HEK293T (cell line): ENCODE data around the gene ZMIZ1.

Experiments
- CTCF ChIA-PET: fragments of 350-600 bp; formaldehyde crosslinking; extraction: SDS; loops from one replicate; lab custom pipeline; 2021; ENCODE audit warnings: antibody characterized with exemption, inconsistent platforms; lab: Yijun Ruan, JAX
- POLR2A ChIA-PET: fragments of 350-600 bp; formaldehyde crosslinking; extraction: SDS; loops from one replicate; lab custom pipeline; 2020; ENCODE audit warnings: antibody characterized with exemption, inconsistent platforms; lab: Yijun Ruan, JAX
- DNase-seq: peaks from one replicate; pipeline ENCODE4 v3.0.0; 2012; ENCODE audit warnings: mixed read lengths; ENCODE audit errors: extremely low spot score
- ARNT ChIP-seq: fragments of 450-650 bp; IDR thresholded peaks from 2 replicates; pipeline ENCODE4 v1.6.1; 2017; ENCODE audit warnings: mild to moderate bottlenecking
- BHLHE40 ChIP-seq: fragments of 450-650 bp; IDR thresholded peaks from 2 replicates; pipeline ENCODE4 v1.6.1; 2016; ENCODE audit warnings: mild to moderate bottlenecking, moderate library complexity, borderline replicate concordance
- CTBP1 ChIP-seq: fragments of 450-650 bp; IDR thresholded peaks from 2 replicates; pipeline ENCODE4 v1.6.1; 2016; ENCODE audit warnings: borderline replicate concordance
- ELF4 ChIP-seq: fragments of 450-650 bp; IDR thresholded peaks from 2 replicates; pipeline ENCODE4 v1.6.1; 2017; ENCODE audit warnings: antibody characterized with exemption
- FOXA1 ChIP-seq: fragments of 450-650 bp; IDR thresholded peaks from 2 replicates; pipeline ENCODE4 v1.6.1; 2016; ENCODE audit warnings: mild to moderate bottlenecking
- FOXK2 ChIP-seq: fragments of 450-650 bp; IDR thresholded peaks from 2 replicates; pipeline ENCODE4 v1.6.1; 2016; ENCODE audit warnings: mild to moderate bottlenecking
- FOXM1 ChIP-seq: fragments of 450-650 bp; IDR thresholded peaks from 2 replicates; pipeline ENCODE4 v1.6.1; 2017; ENCODE audit warnings: mild to moderate bottlenecking, borderline replicate concordance
- HDGF ChIP-seq: fragments of 450-650 bp; IDR thresholded peaks from 2 replicates; pipeline ENCODE4 v1.6.1; 2017; ENCODE audit warnings: antibody characterized with exemption, borderline replicate concordance
- L3MBTL2 ChIP-seq: fragments of 450-650 bp; conservative IDR thresholded peaks from 2 replicates; pipeline ENCODE4 v1.6.1; 2016; ENCODE audit warnings: mild to moderate bottlenecking
- LEF1 ChIP-seq: fragments of 450-650 bp; IDR thresholded peaks from 2 replicates; pipeline ENCODE4 v1.6.1; 2017; ENCODE audit warnings: mild to moderate bottlenecking, borderline replicate concordance
- NFRKB ChIP-seq: fragments of 450-650 bp; IDR thresholded peaks from 2 replicates; pipeline ENCODE4 v1.6.1; 2016; ENCODE audit warnings: mild to moderate bottlenecking, moderate library complexity
- SP1 ChIP-seq: fragments of 450-650 bp; IDR thresholded peaks from 2 replicates; pipeline ENCODE4 v1.6.1; 2017
- SUZ12 ChIP-seq: fragments of 450-650 bp; IDR thresholded peaks from 2 replicates; pipeline ENCODE4 v1.6.1; 2016; ENCODE audit warnings: mild to moderate bottlenecking
- TARDBP ChIP-seq: fragments of 450-650 bp; IDR thresholded peaks from 2 replicates; pipeline ENCODE4 v1.6.1; 2016
- ZNF384 ChIP-seq: fragments of 450-650 bp; IDR thresholded peaks from 2 replicates; pipeline ENCODE4 v1.6.1; 2016
- TF ChIP-seq, protein P1 (sequence below): fragments of 450-650 bp; IDR thresholded peaks from 2 replicates; pipeline ENCODE4 v1.6.1; 2016

The ZMIZ1 gene

DNA sequence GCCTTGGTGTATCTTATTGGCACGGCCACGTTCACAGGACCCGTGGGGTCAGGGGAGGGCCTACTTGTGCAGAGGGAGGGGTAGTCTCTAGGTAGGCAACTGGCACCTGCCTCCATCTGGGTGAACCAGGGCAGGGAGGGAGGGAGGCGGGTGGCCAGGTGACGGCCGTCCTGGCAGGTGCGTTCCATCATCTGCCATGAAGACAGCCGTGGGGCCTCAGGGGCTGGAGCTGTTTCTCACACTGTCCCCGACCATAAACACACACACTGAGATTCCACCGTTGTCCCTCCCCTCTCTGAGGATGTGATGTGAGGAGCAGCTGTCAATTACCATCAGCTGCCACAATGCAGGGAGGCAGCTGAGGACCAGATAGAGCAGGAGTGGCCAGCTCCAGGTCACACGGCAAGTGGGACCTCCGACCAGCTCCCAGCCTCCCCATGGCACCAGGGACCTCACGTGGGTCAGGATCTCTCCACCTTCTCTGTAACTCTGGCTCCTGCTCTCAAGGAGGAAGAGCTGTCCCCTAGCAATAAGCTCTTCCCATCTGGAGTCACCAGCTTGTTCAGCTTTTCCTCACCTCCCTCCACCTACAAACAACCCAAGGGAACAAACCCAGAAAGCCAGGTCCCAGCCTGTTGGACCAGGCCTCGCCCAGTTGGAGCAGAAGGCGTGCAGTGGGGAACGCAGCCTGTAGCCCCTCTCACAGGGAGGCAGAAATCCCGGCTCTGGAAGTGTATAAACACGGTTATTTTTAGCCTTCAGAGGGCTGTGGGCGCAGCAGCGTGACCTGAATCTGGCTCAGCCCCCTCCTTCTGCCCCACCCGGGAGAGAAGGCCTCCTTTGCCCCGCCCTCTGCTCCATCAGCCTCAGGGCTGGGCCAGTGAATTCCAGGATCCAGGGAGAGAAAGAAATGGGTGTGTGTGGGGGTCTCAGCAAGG is 33.1 kb downstream of the ZMIZ1 start:
- POLR2A ChIA-PET = no interaction called here
- CTCF ChIA-PET = no interaction called here
- TF ChIP-seq NFRKB (no peak), CTBP1 (no peak), ARNT (no peak), FOXM1 (no peak), LEF1 (no peak), FOXK2 (no peak), SUZ12 (no peak), TARDBP (no peak), ELF4 (no peak), FOXA1 (no peak), SP1 (no peak), HDGF (no peak), BHLHE40 (no peak), L3MBTL2 (no peak), ZNF384 (no peak)
- TF ChIP-seq, protein P1, sequence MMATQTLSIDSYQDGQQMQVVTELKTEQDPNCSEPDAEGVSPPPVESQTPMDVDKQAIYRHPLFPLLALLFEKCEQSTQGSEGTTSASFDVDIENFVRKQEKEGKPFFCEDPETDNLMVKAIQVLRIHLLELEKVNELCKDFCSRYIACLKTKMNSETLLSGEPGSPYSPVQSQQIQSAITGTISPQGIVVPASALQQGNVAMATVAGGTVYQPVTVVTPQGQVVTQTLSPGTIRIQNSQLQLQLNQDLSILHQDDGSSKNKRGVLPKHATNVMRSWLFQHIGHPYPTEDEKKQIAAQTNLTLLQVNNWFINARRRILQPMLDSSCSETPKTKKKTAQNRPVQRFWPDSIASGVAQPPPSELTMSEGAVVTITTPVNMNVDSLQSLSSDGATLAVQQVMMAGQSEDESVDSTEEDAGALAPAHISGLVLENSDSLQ = no peak
- DNase-seq = peak; percentile 43

DNA sequence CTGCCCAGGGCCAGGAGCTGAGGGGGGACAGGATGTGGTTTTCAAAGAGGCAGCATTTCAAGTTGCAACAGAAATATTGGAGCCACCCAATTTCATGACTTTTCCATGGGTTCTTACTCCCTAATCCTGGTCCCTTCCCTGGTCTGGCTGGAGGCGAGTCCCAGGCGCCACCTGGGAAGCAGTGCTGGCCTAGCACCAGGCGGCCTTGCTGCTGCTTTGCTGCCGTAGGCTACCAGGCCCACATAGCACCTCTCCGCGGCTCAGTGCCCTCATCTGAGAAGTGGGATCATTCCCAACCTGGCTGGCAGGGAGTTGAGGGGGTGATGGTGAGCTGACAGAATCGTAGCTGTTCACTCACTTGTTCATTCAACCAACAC is 33.7 kb downstream of the ZMIZ1 start:
- DNase-seq = peak; percentile 31
- POLR2A ChIA-PET = no interaction called here
- CTCF ChIA-PET = no interaction called here
- TF ChIP-seq ARNT = no peak
- TF ChIP-seq ZNF384 = no peak
- no peak for TF ChIP-seq L3MBTL2
- no peak for TF ChIP-seq FOXA1
- TF ChIP-seq SP1 = no peak

- ChIA-PET POLR2A (no interaction called here), CTCF (no interaction called here)
- TF ChIP-seq CTBP1 (no peak), SP1 (no peak), SUZ12 (no peak), FOXM1 (no peak), NFRKB (no peak), ELF4 (no peak)
- DNase-seq = no peak
Observed at GRCh38 chr10:79103129-79103528, 34.4 kb downstream of the ZMIZ1 start.

- DNase-seq = no peak
- ChIA-PET POLR2A (no interaction called here), CTCF (no interaction called here)
- TF ChIP-seq SP1 = no peak
- no peak for TF ChIP-seq ZNF384
- no peak for TF ChIP-seq HDGF
- TF ChIP-seq, protein P1 = no peak
- no peak for TF ChIP-seq FOXA1
- no peak for TF ChIP-seq L3MBTL2
- no peak for TF ChIP-seq ARNT
- no peak for TF ChIP-seq TARDBP
- TF ChIP-seq CTBP1 = no peak
- no peak for TF ChIP-seq ELF4
- TF ChIP-seq NFRKB = no peak
- no peak for TF ChIP-seq BHLHE40
- no peak for TF ChIP-seq SUZ12
- no peak for TF ChIP-seq FOXK2
Observed at GRCh38 chr10:79103585-79103984, 34.8 kb downstream of the ZMIZ1 start.

DNA sequence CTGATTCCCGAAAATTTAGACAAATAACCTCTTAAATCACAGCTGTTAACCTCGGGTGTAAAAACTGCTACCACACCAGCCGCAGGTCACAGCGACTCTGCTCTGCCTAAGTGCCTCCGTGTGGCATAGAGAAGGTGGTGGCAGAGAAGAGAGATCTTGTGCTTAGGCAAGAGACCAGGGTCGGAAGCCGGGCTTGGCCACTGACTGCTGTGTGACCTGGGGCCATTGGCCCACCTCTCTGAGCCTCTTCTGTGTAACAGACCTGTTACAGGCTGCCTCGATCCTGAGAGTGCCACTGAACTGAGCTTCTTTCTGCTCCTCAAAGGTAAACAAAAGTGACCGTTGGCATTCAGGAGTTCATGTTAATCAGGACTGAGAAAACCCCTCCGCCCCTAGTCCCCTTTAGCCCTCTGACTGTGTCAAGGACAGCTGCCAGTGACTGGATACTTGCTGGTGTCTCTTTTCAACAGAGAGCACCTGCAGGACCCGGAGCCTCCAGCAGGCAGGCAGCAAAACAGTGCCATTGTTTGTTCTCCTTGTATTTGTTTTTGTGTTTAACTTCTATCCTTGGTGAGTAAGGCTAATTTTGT is 36.5 kb downstream of the ZMIZ1 start:
- TF ChIP-seq, protein P1 = no peak
- TF ChIP-seq HDGF (no peak), FOXA1 (no peak)
- CTCF ChIA-PET = interaction anchor here (0.7 to 1.5 kb wide), 3 partner anchors 14 to 800 kb away, joined by 3 to 6 read pairs (median 3); no protein-coding TSS in a partner anchor
- POLR2A ChIA-PET = no interaction called here

DNA sequence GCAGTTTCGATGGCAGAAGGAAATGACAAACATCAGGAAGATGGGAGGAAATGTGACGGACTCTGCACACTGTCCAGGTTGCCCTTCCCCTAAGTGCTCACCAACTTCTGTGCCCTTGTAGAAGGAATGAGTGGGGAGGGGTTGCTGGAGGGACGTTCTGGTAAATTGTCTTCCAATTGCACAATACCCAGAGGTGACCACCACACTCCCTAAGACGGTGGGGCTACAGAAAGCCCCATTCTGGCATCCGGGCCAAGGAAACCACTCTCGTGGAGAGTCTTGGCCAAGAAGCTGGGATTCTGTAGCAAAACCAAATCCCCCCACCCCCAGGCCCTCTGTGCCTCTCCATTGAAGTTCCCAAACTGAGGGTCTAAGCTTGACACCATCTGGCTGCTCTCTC is 37.1 kb downstream of the ZMIZ1 start:
- CTCF ChIA-PET = interaction anchor here (0.7 to 1.5 kb wide), 2 partner anchors 89 to 800 kb away, joined by 3 to 6 read pairs; no protein-coding TSS in a partner anchor
- no peak for DNase-seq
- TF ChIP-seq FOXA1 = no peak
- POLR2A ChIA-PET = no interaction called here

More for the DNA sequence above, 36.5 kb downstream of the ZMIZ1 start:
- no peak for DNase-seq
